Mesodermal cell (in vitro differentiated cells): ENCODE data around the gene KMT2E.
"Not testable (repeated sequence)": the region's sequence is repeated elsewhere in the genome, so short reads cannot be mapped to it uniquely, and the experiment has no call there.

Source experiments
- H3K27ac ChIP-seq: 2 replicates; pipeline ENCODE4 v1.7.0; 2013; ENCODE audit warnings: mild to moderate bottlenecking, low read depth, low read length, moderate library complexity; ENCODE audit not compliant: severe bottlenecking
- H3K36me3 ChIP-seq: 2 replicates; pipeline ENCODE4 v1.7.1; 2013; ENCODE audit warnings: mild to moderate bottlenecking, low read length, moderate library complexity; ENCODE audit not compliant: control insufficient read depth, insufficient read depth
- H3K4me1 ChIP-seq: one replicate; pipeline ENCODE4 v1.7.1; 2013; ENCODE audit warnings: mild to moderate bottlenecking, low read length; ENCODE audit not compliant: insufficient read depth, control insufficient read depth, poor library complexity, severe bottlenecking
- H3K4me3 ChIP-seq: 2 replicates; pipeline ENCODE4 v1.7.0; 2013; ENCODE audit warnings: low read length, control low read depth, mild to moderate bottlenecking; ENCODE audit not compliant: insufficient read depth, poor library complexity, severe bottlenecking; ENCODE audit errors: extremely low read depth
- H3K9me3 ChIP-seq: 2 replicates; pipeline ENCODE4 v1.7.1; 2013; ENCODE audit warnings: mild to moderate bottlenecking, low read length, moderate library complexity; ENCODE audit not compliant: control insufficient read depth
- WGBS, 2 experiments: methylation state at CpG; one replicate each; pipeline ENCODE4 v1.1.5; 2013; ENCODE audit warnings: missing lambda C conversion rate in 2 of 2; ENCODE audit not compliant: insufficient coverage in 2 of 2; 5-methylcytosine and 5-hydroxymethylcytosine counted together

The KMT2E gene

DNA sequence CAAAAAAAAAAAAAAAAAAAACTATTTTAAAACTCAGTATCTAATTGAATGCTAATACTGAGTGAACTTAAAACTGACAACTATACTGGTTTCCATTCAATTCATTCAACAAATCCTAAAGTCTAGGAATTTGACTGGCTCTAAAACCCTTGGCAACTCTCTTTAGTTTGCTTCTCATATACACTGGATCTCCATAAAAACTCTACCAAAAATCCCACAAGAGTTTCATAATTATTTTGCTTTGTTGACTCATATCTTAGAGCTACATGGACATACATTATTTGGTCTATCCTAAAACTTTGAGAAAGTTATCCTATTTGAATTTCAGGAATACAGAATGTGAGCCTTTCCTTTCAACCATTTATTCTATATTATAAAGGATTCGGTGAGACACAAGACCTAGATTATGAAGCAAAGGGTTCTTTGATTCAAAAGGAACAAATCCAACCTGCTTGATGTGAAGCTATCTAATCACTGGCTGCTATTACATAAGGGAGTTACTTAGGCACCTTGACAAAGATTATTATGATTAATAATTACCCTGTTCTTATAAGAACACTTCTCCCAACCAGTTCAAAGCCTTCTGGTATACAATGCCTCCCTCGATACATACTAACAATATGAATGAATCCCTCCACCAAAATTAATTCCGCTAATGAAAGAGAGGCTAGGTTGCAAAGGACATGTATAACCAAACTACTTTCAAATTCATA, 15.8 kb upstream of the KMT2E start:
- H3K9me3 ChIP-seq: no peaks in the 10 kb centered on the region
- peaks cover 52% of the 10 kb centered on the region for H3K36me3 ChIP-seq
- H3K4me3 ChIP-seq: no peak overlapping the region
- H3K4me1 ChIP-seq: peaks cover 3% of the 10 kb centered on the region
- H3K27ac ChIP-seq: no peak overlapping the region
- WGBS, 2 experiments: 80 to 100% methylated on average over 1 to 2 of the region's 3 CpGs

DNA sequence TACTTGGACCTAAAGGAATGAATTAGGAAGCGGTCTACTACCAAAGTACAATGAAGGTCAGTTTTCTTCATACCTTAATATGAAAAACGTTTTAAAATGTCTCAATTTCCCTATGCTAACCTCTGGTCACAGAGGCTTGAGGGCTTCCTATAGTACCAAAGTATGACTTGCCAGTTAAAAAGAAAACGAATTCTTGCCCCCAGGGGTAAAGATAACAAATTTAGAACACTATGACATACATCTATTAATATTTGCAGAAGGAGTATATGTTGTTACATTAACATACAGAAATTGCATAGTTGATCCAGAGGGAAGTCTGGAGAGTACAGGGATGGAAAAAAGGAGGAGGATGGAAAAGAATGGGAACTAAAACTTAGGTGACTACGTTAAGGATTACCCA, 13.8 kb upstream of the KMT2E start:
- Histone ChIP-seq H3K27ac (no peak overlapping the region), H3K4me3 (no peak overlapping the region), H3K4me1 (peaks cover 20% of the 10 kb centered on the region)

DNA sequence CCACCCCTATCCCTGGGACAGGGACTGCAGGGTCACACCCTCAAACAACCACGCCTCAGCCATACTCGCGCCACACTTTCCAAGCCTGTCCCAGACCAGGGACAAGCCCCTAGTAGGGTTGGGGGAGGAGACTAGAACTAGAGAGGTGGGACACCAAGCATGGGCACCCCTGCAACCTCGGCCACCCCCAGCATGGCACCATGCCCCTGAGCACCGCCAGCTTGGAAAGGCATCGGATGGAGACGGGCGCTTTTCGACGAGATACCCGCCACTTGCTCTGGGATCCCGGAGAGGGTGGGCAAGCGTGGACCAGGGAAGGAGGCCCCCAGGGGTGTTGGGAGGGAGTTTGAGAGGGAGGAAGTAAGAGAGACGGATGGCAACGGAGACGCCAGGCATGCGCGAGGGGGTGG, 13.1 kb upstream of the KMT2E start:
- Histone ChIP-seq H3K27ac (no peak overlapping the region), H3K4me3 (no peak overlapping the region), H3K4me1 (peaks cover 20% of the 10 kb centered on the region), H3K36me3 (peaks cover 42% of the 10 kb centered on the region), H3K9me3 (no peaks in the 10 kb centered on the region)
- WGBS, 2 experiments: 93 to 96% methylated on average over 7 to 15 of the region's 18 CpGs

More for the DNA sequence above, 13.8 kb upstream of the KMT2E start:
- 72% methylated on average over 2 of the region's 4 CpGs; no CpG with 5 or more reads in 1 of the 2 experiments for WGBS, 2 experiments
- H3K9me3 ChIP-seq: no peaks in the 10 kb centered on the region
- H3K36me3 ChIP-seq: peaks cover 38% of the 10 kb centered on the region

DNA sequence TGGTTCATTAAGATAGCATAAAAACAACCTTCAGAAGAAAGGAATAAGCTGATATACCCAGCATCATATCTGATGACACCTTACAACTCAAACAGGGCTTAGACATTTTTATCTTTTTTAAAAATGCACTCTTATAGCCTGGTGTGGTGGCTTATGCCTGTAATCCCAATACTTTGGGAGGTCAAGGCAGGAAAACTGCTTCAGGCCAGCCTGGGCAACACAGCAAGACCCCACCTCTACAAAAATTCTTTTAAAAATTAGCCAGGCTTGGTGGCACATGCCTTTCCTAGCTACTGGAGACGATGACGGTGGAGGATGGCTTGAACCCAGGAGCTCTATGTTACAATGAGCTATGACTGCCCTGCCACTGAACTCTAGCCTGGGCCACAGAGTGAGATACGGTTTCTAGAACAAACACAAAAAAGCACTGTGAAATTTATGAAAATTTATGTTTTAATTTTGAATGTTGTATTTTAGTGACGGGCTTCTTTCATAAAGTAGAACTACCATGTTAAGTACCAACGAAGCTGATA, 12.3 kb upstream of the KMT2E start:
- Histone ChIP-seq H3K4me3 (no peak overlapping the region), H3K9me3 (no peaks in the 10 kb centered on the region), H3K4me1 (peaks cover 20% of the 10 kb centered on the region), H3K36me3 (peaks cover 42% of the 10 kb centered on the region), H3K27ac (no peak overlapping the region)
- WGBS, 2 experiments: 97 to 100% methylated on average over 3 to 5 of the region's 5 CpGs

DNA sequence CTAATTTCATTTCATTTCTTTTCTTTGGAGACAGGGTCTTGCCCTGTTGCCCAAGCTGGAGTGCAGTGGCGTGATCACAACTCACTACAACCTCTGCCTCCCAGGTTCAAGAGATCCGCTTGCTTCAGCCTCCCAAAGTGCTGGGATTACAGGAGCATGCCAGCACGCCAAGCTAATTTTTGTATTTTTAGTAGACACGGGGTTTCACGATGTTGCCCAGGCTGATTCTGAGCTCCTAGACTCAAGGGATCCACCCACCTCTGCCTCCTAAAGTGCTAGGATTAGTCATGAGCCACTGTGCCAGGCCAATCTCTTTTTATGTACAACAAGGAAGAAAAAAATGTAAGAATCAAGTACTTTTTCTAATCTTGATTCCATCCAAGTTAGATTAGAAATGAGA, 10.7 kb upstream of the KMT2E start:
- Histone ChIP-seq H3K4me1 (peaks cover 20% of the 10 kb centered on the region), H3K4me3 (no peak overlapping the region), H3K27ac (no peak overlapping the region), H3K36me3 (peaks cover 45% of the 10 kb centered on the region), H3K9me3 (no peaks in the 10 kb centered on the region)
- WGBS, 2 experiments: 80 to 94% methylated on average over 5 of the region's 5 CpGs

DNA sequence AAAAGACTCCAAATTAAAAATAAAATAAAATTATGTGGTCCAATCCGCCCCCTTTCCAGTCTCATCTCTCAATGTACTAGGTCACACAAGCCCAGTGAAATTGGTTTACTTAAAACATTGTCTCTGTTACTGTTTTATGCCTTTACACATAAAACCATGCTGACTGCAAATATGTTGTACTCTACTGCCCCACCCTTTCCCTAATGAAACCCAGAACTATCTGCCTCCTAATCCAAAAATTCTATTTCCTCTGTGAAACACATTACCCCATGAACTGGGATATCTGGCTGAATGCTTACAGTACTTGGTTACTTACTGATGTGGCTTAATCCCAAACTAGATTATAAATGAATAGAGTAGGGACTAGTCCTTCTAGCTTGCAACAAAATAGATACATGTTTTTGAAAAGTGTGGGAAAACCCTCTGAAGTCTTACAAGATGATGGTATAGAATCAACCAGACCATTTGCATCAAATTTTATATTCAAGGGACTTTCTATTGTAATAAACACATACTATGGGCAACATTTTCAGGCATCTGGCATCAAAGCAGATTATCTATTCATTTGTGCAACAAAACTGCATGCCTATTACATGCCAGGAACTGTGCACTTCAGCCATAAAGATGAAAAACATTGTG, 10.0 kb upstream of the KMT2E start:
- no peak overlapping the region for H3K4me3 ChIP-seq
- H3K9me3 ChIP-seq: no peaks in the 10 kb centered on the region
- H3K4me1 ChIP-seq: peaks cover 20% of the 10 kb centered on the region
- no peak overlapping the region for H3K27ac ChIP-seq
- peaks cover 45% of the 10 kb centered on the region for H3K36me3 ChIP-seq
- WGBS, 2 experiments: 100% methylated on average over 1 of the region's 1 CpG; no CpG with 5 or more reads in 1 of the 2 experiments

DNA sequence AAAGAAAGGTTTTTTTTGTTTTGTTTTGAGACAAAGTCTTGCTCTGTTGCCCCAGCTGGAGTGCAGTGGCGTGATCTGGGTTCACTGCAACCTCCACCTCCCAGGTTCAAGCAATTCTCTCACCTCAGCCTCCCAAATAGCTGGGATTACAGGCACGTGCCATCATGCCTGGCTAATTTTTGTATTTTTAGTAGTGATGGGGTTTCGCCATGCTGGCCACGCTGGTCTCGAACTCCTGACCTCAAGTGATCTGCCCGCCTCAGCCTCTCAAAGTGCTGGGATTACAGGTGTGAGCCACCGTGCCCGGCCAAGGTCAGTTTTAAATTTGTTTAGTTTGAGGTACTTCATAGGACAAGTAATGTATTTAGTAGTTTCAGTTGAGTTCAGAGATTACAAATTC, 9.0 kb upstream of the KMT2E start:
- H3K4me3 ChIP-seq, H3K9me3 ChIP-seq, H3K27ac ChIP-seq: not testable (repeated sequence)
- Histone ChIP-seq H3K36me3 (peaks cover 46% of the 10 kb centered on the region), H3K4me1 (peaks cover 20% of the 10 kb centered on the region)
- 91 to 95% methylated on average over 5 to 7 of the region's 8 CpGs for WGBS, 2 experiments

DNA sequence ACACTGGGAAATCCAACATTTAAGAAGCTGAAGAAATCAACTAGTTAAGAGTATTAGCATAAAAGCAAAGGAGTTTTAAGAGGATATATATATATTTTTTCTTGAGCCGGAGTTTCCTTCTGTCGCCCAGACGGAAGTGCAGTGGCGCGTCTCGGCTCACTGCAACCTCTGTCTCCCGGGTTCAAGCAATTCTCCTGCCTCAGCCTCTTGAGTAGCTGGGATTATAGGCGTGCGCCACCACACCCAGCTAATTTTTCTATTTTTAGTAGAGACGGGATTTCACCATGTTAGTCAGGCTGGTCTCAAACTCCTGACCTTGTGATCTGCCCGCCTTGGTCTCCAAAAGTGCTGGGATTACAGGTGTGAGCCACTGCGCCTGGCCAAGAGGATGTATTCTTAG, 8.5 kb upstream of the KMT2E start:
- not testable (repeated sequence) for H3K9me3 ChIP-seq, H3K4me3 ChIP-seq, H3K27ac ChIP-seq
- Histone ChIP-seq H3K36me3 (peaks cover 47% of the 10 kb centered on the region), H3K4me1 (peaks cover 20% of the 10 kb centered on the region)
- WGBS, 2 experiments: 91 to 96% methylated on average over 12 of the region's 12 CpGs

DNA sequence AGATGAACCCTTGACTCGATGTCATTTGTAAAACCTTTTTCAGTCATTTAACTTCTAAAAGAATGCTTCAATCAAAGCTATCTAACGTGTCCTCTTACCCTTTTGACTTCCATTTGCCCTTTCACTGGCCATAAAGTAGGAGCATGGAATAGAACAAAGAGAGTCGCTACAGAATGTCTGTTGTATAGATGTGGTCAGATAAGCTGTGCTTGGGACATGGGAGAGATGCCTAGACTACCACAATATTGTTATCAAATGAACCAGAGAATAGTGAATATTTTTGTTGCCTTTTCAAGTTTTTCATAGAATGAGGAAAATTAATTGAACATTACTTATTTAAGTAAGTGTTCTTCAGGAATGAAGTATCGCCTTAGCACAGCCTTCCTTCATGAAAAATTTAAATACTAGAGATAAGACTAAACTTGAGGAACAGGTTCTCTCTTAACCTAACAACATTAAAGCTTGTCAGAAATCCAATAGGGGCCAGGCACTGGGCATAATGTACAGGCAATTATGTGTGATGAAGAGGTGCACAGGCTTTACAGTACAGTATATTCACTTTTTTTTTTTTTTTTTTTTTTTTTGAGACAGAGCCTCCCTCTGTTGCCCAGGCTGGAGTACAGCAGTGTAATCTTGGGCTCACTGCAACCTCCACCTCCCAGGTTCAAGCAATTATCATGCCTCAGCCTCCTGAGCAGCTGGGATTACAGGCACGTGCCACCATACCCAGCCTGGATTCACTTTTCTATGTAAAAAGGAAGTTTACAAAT, 7.5 kb upstream of the KMT2E start:
- H3K36me3 ChIP-seq: peaks cover 50% of the 10 kb centered on the region
- H3K9me3 ChIP-seq: no peaks in the 10 kb centered on the region
- H3K4me1 ChIP-seq: peaks cover 20% of the 10 kb centered on the region
- H3K27ac ChIP-seq: no peak overlapping the region
- no CpG with 5 or more reads among the region's 5 CpGs for WGBS, 2 experiments
- no peak overlapping the region for H3K4me3 ChIP-seq

DNA sequence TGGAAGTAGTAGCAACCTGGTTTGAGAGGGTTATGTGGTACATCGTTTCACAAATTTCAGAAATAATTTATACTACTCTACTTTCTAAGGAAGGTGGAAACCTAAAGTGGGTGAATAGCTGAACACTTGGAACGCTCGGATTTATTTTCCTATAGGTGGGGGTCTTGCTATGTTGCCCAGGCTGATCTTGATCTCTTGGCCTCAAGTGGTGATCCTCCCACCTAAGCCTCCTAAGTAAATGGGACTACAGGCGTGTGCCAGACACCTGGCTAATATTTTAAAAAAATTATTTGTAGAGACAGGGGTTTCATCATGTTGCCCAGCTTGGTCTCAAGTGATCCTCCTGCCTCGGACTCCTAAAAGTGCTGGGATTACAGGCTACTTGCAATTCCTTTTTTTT, 6.7 kb upstream of the KMT2E start:
- H3K4me1 ChIP-seq: peaks cover 20% of the 10 kb centered on the region
- 80 to 93% methylated on average over 1 to 3 of the region's 5 CpGs for WGBS, 2 experiments
- no peak overlapping the region for H3K27ac ChIP-seq
- H3K9me3 ChIP-seq: no peaks in the 10 kb centered on the region
- peaks cover 50% of the 10 kb centered on the region for H3K36me3 ChIP-seq
- H3K4me3 ChIP-seq: no peak overlapping the region
